Measurements from ENCODE around the gene PHACTR3. TPM values are rescaled to one million over a fixed set of nuclear protein-coding genes. Genes with fewer than 3 reads are reported as not detected.

The PHACTR3 gene
- total and polyA plus RNA-seq, 2 experiments from 2014 or later: 0.45 to 0.61 TPM

GRCh38 chr20:59820204-59821041, 216.1 kb downstream of the PHACTR3 start:
- no peaks in the 10 kb centered on the region for H3K27me3 ChIP-seq (ENCODE audit: insufficient read depth)
- no peaks in the 10 kb centered on the region for H4K20me1 ChIP-seq (replicated peaks; ENCODE audit: insufficient read depth)
- Mint-ChIP-seq H3K9me3 (no peaks in the 10 kb centered on the region), H3K4me1 (peaks cover 11% of the 10 kb centered on the region), H3K27me3 (ENCODE audit: insufficient read depth, low read depth, poor library complexity) (peaks cover 11% of the 10 kb centered on the region), H3K27ac (peak overlapping the region; percentile 62), H3K4me3 (no peak overlapping the region), H3K36me3 (ENCODE audit: low read depth) (no peaks in the 10 kb centered on the region)
- DNase-seq (ENCODE audit: low spot score) (no peak), ATAC-seq (no peak)
- no peaks in the 10 kb centered on the region; the same call in 1 of the 2 replicates for H3K9me2 ChIP-seq (ENCODE audit: insufficient read depth)
- H3K27ac ChIP-seq (ENCODE audit: low read depth): no peak overlapping the region
- no peak overlapping the region for H3K4me2 ChIP-seq
- no peak overlapping the region for H2AFZ ChIP-seq
- H3K4me3 ChIP-seq: no peak overlapping the region
- H3F3A ChIP-seq (replicated peaks; ENCODE audit: low read depth): no peaks in the 10 kb centered on the region
- no peak for TF ChIP-seq NANOG (IDR thresholded peaks at IDR 0.05; ENCODE audit: borderline replicate concordance)
- TF ChIP-seq, protein P1, sequence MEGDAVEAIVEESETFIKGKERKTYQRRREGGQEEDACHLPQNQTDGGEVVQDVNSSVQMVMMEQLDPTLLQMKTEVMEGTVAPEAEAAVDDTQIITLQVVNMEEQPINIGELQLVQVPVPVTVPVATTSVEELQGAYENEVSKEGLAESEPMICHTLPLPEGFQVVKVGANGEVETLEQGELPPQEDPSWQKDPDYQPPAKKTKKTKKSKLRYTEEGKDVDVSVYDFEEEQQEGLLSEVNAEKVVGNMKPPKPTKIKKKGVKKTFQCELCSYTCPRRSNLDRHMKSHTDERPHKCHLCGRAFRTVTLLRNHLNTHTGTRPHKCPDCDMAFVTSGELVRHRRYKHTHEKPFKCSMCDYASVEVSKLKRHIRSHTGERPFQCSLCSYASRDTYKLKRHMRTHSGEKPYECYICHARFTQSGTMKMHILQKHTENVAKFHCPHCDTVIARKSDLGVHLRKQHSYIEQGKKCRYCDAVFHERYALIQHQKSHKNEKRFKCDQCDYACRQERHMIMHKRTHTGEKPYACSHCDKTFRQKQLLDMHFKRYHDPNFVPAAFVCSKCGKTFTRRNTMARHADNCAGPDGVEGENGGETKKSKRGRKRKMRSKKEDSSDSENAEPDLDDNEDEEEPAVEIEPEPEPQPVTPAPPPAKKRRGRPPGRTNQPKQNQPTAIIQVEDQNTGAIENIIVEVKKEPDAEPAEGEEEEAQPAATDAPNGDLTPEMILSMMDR (conservative IDR thresholded peaks at IDR 0.05; ENCODE audit: low read depth in 2 of 2): no peak
- TF ChIP-seq ZNF331 (CRISPR knock-in tag; IDR thresholded peaks at IDR 0.05; ENCODE audit: low read depth): no peak
- no peak for TF ChIP-seq POLR2AphosphoS5 (IDR thresholded peaks at IDR 0.05; ENCODE audit: low read depth)
- TF ChIP-seq STAT1 (IDR thresholded peaks at IDR 0.05; ENCODE audit: unreplicated experiment): no peak
- H3K36me3 ChIP-seq (ENCODE audit: insufficient read depth): no peaks in the 10 kb centered on the region
- no peaks in the 10 kb centered on the region for H3K4me1 ChIP-seq (ENCODE audit: insufficient read depth)
- no peaks in the 10 kb centered on the region for H3K79me2 ChIP-seq (replicated peaks; ENCODE audit: insufficient read depth)

DNA sequence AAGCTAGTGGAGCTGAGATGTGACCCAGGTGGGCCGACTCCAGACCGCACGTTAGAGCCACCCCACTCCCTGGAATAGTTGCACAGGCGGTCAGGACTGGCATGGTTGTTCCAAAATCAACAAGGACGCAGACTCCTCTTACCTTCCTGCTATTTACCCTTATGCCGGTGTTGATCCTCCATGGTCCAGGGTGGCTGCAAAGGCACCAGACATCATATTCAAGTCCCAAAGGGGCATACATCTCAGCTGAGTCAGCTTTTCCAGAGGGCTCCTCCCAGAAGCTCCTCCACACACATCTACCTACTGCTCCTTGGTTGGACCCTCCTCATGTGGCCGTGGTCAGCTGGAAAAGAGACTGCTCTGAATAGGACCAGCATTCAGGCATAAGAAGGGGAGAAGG, 216.9 kb downstream of the PHACTR3 start:
- no peak for TF ChIP-seq JUNB (IDR thresholded peaks at IDR 0.05; ENCODE audit: unreplicated experiment)
- TF ChIP-seq, protein P2, sequence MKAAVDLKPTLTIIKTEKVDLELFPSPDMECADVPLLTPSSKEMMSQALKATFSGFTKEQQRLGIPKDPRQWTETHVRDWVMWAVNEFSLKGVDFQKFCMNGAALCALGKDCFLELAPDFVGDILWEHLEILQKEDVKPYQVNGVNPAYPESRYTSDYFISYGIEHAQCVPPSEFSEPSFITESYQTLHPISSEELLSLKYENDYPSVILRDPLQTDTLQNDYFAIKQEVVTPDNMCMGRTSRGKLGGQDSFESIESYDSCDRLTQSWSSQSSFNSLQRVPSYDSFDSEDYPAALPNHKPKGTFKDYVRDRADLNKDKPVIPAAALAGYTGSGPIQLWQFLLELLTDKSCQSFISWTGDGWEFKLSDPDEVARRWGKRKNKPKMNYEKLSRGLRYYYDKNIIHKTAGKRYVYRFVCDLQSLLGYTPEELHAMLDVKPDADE (IDR thresholded peaks at IDR 0.05): no peak
- no peak overlapping the region for H3K27ac Mint-ChIP-seq
- peaks cover 11% of the 10 kb centered on the region for H3K27me3 Mint-ChIP-seq (ENCODE audit: insufficient read depth, low read depth, poor library complexity)
- Histone ChIP-seq H3K4me1 (ENCODE audit: insufficient read depth) (no peaks in the 10 kb centered on the region), H2AFZ (no peak overlapping the region), H3K79me2 (replicated peaks; ENCODE audit: insufficient read depth) (no peaks in the 10 kb centered on the region), H3K9me2 (ENCODE audit: insufficient read depth) (no peaks in the 10 kb centered on the region; the same call in 1 of the 2 replicates), H3K27ac (ENCODE audit: low read depth) (no peak overlapping the region), H4K20me1 (replicated peaks; ENCODE audit: insufficient read depth) (no peaks in the 10 kb centered on the region), H3K36me3 (ENCODE audit: insufficient read depth) (no peaks in the 10 kb centered on the region), H3K4me2 (no peak overlapping the region), H3F3A (replicated peaks; ENCODE audit: low read depth) (no peaks in the 10 kb centered on the region), H3K27me3 (ENCODE audit: insufficient read depth) (no peaks in the 10 kb centered on the region), H3K4me3 (no peak overlapping the region)
- no peaks in the 10 kb centered on the region for H3K9me3 Mint-ChIP-seq
- no peaks in the 10 kb centered on the region for H3K36me3 Mint-ChIP-seq (ENCODE audit: low read depth)
- H3K4me3 Mint-ChIP-seq: no peak overlapping the region
- ATAC-seq (no peak), DNase-seq (ENCODE audit: low spot score) (no peak)
- peaks cover 11% of the 10 kb centered on the region for H3K4me1 Mint-ChIP-seq
